Peyer's patch (tissue), 4 donors: ENCODE data around the gene CRYBA1.

Experiments used
- POLR2A ChIP-seq, 2 donors: fragments of 450-650 bp; IDR thresholded peaks; one replicate each; pipeline ENCODE4 v1.5.1; 2017; ENCODE audit warnings: antibody characterized with exemption in 2 of 2, mild to moderate bottlenecking in 2 of 2, moderate library complexity in 2 of 2
- TF ChIP-seq, protein P1 (sequence below), 6 experiments: fragments of 450-650 bp in 4 of 6; fragments of 200-600 bp in 2 of 6; sonication (generic) in 1 of 6; IDR thresholded peaks; one replicate each; pipeline ENCODE4 v1.5.1; 2017 to 2019; ENCODE audit warnings: antibody characterized with exemption in 6 of 6, mild to moderate bottlenecking in 3 of 6, moderate library complexity in 1 of 6

DNA sequence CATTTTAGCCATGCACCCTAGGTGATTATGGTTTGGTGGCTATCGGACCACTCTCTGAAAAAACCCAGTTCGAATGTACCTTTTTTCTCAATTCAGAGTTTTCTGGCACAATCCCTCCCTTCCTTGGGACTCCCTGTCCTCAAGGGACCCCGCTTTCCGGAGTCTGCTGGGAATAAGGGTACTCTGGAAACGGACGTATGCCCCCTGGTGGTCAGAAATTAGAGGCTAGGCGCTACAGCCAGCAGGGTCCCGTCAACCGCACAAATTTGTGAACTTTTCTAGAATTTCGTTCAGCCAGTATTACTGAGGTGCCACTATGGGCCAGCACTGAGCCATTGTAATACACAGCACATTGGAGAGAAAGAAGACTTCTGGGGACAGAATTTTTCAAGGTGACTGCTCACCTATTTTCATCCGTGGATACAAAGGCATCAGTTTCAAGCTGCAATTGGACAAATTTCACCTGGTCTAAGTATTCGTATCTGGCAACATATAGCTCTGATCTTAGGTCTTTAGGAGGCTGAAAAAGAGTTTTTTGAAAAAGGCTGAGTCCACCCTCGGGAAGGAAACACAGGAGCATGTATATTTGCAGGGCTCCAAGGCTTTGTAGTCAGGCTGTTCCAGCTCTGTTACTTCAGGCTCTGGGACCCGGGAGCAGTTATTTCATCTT, 27.1 kb upstream of the CRYBA1 start:
- TF ChIP-seq POLR2A (IDR thresholded peaks at IDR 0.05), result no peak
- TF ChIP-seq, protein P1, sequence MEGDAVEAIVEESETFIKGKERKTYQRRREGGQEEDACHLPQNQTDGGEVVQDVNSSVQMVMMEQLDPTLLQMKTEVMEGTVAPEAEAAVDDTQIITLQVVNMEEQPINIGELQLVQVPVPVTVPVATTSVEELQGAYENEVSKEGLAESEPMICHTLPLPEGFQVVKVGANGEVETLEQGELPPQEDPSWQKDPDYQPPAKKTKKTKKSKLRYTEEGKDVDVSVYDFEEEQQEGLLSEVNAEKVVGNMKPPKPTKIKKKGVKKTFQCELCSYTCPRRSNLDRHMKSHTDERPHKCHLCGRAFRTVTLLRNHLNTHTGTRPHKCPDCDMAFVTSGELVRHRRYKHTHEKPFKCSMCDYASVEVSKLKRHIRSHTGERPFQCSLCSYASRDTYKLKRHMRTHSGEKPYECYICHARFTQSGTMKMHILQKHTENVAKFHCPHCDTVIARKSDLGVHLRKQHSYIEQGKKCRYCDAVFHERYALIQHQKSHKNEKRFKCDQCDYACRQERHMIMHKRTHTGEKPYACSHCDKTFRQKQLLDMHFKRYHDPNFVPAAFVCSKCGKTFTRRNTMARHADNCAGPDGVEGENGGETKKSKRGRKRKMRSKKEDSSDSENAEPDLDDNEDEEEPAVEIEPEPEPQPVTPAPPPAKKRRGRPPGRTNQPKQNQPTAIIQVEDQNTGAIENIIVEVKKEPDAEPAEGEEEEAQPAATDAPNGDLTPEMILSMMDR (IDR thresholded peaks at IDR 0.05), result peak; percentile 73 to 97 (median 84)
